Stimulated activated CD8-positive, alpha-beta memory T cell treated with anti-CD3 and anti-CD28 coated beads, Interleukin-4, amount 100 ng/mL, for 4 hours (primary cell): Measurements from ENCODE around the gene TNS3.

Experiments
- DNase-seq, 2 donors: peaks; one replicate each; pipeline ENCODE4 v3.0.0-alpha.2; 2020; ENCODE audit warnings: low read depth in 2 of 2, low spot score in 1 of 2

The TNS3 gene

GRCh38 chr7:47508389-47509380, 73.2 kb downstream of the TNS3 start:
- no peak for DNase-seq

GRCh38 chr7:47507522-47507921, 74.4 kb downstream of the TNS3 start:
- no peak for DNase-seq

DNA sequence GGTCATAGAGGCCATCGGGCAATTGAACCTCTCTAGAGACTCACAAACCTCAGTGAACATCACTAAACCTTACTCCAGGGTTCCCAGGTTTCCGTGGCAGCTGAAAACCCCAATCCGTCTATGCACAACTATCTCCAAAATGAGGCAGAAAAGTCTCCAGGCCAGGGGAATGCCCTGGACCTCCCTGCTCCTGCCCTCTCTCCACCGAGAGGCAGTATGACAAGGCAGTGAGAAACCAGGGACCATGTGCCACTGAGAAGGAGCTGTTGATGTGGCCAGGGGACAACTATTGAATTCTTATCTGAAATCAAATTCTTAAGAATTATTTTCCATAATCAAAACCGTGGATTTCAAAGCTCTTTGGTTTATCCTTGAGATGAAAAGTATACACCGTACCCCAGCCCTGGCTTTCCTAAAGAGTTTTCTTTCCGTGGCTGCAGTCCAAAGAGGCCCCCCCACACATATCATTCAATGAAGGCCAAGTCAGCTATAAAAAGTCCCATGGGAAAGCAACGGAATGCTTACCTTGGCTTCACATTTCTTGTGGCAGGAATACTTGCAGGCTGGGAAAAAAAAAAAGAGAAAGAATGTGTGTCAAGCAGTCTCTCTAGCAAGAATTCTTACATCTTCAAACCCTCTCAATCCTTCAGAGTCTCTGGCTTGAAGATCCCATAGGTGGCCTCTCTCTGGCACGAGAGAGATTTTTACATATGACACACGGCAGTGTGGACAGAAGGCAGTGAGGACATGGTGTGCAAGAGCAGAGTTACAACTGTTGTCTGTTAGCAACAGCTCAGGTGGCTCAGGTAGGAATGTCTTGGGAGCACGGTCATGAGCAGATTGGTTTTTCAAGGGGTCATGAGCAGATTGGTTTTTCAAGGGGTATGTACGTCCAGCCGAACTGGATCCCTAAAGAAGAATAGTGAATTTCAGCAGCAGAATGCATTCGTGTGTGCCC, 75.2 kb downstream of the TNS3 start:
- DNase-seq: no peak

DNA sequence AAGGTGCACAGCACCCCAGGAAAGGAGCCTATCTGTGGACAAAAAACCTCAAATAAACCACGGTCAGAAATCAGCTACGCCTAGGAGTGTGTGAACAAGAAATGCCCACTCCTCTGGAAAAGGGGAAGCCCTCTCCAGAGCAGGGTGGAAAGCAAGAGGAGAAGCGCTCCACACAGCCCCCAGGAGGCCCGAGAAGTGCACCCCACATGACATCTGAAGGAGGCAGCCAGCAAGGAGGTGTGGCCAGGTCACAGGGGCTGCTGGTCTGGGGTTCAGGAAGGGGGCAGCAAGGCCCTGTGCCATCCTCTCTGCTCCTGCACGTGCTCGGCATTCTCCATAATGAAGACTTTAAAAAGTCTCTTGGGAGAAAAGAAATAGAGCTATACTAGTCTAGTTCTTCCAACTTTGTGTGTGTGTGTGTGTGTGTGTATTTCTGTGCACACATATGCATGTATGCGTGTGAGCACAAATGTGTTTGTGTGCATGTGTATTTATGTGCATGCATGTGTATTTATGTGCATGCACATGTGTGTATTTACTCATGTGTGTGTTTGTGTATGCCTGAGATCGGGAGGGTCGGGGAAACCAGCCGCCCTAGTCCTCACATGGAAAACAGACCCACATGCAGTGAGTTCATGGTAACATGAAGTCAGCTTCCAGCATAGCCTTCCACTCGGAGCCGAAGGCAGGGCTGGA, 76.5 kb downstream of the TNS3 start:
- no peak for DNase-seq

DNA sequence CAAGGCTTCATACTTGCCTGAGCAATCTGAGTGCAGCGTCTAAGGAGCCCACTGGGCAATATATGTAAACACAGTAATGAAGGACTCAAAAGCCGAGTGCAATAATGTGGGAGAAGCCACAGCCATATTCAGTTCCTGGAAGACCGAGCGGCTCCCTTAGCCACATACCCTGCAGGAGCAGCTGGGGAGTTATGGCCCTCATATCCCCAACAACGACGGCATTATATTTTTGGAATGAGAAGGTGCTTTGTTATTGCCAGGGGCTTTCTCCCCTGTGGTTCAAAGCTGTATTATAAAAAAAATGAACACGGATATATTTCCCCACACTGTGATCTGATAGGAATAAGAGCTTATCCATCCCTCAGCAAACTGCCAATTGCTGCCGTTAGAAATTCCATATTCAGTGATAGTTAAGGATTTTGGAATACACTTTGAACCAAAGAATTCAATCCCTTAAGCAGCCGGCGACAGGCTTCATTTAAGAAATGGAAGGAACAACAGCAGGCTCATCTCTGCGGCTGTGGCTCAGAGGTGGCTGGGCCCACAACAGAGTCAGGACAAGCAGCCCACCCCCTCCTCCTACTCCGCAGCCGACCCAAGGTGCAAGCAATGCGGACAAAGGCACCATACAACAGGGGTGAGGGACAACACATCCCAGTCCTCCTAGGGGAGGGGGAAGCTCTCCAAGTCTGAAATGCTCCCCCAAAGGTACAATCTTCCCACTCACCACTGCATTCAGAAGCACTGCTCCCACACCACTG, 77.2 kb downstream of the TNS3 start:
- no peak for DNase-seq

DNA sequence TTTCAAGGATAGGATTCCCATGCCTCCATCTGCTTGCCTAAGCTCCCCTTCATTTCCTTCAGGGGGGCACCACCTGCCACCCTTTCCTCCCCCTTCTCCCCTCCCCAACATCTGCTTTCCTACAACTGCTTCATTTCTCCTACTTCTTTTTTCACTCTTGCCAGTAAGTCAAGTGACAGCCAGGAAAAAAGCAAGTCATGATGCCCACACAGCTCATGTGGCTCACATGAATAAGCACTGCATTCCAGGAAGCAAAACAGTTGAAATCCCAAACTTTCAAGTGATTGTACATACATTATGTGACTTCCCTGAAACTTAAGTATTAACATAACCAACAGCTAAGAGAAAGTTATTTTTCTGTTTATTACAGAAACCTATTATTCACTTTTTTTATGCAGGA, 78.6 kb downstream of the TNS3 start:
- DNase-seq: no peak

DNA sequence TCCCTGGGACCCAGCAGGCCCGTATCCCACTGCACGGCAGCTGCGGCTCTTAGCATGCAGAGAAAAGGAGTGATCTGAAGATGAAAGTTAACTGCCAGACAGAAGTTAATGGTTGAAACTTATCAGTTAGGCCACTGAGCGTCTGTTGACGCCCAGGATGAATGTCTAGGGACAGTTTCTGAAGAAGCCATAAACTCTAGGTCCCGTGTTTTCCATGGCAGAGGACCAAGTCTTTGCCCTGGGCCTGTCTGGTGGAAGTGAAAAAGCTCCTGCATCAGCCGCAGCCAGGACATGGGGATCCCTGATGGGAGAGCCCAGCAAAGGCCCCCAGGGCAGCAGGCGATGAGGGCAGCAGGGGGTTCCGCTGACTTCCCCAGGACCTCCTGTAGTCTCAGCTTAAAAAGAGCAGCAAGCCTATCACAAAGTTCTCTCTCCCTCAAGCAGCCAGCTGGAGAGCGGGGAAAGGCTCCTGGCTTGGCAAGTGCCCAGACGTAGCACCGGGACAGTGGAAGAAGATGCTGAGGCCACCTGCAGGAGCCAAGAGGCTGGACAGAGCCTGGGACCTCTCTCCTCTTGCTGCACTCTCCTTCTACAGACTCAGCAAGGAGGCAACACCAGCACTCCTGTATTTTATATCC, 79.6 kb downstream of the TNS3 start:
- DNase-seq: no peak

GRCh38 chr7:47501406-47501805, 80.5 kb downstream of the TNS3 start:
- DNase-seq: no peak

GRCh38 chr7:47500103-47500563, 81.8 kb downstream of the TNS3 start:
- no peak for DNase-seq

GRCh38 chr7:47498229-47499056, 83.5 kb downstream of the TNS3 start:
- no peak for DNase-seq

DNA sequence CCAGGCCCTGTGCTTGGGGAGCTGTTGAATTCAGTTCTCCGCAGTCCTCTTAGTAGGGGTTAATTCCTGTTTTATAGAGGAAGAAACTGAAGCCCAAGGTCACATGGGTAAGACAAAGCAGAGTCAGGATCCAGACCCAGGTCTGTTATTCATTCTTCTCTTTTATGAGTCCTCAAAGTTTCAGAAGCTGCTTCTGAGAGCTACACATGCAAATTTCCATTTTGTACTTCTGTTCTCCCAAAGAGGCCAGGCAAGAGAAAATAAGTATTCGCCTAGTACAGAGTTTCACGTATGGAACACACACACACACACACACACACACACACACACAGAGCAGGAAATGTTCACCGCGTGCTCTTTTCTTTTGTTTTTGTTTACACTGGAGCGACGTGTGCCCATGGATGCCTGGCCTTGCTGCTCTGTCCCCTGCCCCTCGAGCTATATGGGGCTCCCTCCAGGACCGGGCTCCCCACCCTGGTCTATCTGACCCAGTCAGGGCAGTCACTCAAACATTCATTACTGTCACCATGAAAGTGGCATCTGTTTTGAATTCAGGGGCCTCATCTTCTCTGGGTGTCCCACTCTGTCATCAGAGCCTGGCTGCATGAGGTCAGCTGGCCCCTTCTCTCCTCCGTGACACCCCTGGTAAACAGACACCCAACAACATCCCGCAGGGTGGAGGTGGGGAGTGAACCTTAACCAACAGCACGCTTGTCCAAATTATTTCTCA, 84.4 kb downstream of the TNS3 start:
- no peak for DNase-seq

DNA sequence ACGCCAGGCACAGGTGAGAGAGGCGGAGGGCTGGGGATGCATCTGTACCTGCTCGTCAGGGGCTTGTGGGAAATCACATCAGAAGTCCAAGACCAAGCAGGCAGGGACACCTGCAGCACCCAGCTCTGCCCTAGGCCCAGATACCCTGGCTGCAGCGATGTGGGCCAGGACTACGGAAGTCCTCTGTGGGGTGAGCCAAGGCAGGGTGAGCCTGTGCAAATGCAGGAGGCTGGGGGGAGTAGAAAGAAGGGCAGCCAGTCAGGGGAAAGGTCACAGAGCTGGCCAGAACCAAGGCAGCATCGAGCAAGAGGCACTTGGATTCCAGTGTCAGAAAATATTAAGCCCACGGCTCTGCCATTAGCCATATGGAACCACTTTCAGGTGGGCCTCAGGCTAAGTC, 85.2 kb downstream of the TNS3 start:
- no peak for DNase-seq

DNA sequence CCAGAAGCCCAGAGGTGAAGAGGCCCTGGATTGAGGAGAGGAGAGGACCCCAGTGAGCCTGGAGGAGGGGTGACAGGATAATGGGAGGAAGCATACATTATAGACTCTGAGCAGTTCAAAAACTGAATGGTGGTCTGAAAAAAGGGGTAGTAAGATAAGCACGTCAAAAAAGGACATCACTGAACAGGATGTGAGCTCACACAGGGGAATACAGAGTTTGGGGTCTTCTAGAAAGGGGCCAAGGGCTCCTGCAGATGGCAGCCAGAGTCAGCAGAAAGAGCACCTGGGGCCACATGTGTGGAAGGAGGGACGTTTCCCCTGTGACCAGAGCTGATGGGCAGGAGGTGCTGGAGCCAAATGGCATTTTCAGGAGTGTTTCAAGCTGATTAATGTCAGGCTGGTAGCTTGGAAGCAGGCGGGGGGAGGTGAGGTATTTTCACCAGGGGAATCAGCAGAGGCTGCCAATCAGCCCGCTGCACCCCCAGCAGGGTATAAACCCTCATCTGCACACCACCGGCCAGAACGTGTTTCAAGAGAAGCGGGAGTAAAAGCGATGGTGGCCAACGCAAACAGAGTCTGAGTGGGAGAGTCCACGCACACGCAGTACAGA, 85.8 kb downstream of the TNS3 start:
- DNase-seq: no peak

DNA sequence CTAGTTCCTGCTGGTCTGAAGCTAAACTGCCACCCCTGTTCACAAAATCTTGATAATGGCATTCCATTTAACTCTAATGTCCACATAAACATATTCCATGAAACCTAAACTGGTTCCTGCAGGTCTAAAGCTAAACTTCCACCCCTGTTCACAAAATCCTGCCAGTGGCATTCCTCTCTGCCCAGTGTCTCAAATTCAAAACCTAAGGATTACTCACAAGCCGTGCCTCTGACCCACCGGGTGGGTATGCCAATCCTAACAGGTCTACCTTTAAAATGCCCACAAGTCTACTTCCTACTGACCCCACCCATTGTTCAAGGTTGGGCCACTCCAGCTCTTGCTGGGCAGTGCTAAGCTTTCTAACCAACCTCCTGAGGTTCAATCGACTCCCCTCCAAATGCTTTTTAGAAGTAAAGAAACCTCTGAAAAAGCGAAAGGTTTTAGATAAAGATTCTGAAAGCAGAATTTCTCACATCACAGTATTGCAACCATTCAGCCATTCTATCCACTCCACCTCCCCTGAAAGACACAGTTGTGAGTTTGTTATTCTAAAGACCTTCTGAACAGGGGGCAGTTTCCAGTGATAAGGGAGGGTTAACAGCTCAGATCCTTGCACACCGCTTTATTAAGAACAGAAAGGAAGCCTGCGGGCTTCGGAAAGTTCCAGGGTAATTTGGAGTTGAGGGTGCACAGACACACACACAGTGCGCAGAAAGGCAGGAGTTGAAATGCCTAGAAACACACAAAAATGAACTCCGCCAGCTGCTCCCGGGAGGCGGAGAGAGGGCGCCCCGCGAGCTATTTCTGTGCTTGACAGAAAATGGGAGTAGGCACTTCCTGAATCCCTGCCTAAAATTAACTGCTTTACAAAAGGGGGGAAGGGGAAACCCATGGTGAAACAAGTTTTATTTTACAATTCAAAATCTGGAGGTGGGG, 87.7 kb downstream of the TNS3 start:
- no peak for DNase-seq

DNA sequence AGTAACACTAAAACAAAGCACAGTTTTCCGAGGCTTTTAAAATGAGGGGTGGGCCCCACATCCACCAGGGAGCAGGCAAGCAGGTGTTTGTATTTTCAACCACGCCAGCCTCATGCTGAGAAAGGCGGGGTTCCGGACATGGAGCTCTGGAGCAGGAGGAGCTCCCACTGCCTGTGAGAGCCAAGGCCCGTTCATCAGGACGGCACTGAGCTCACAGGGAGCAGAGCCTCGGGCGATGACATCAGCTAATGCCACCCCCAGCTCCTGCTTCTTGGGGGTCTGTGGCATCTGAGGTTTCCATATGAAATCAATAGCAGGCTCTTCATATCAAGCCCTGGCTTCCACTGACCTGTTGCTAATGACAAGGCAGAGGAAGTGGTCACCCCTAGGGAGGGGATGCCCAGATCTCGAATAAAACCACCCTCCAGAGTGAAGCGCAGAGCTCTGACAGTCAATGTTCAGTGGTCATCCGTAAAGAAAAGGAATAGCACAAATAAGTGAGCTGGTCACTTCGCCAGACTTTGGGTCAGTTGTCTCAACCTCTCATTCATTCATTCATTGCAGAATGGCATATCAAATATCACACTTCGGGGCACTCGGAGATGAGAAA, 89.1 kb downstream of the TNS3 start:
- DNase-seq: no peak

DNA sequence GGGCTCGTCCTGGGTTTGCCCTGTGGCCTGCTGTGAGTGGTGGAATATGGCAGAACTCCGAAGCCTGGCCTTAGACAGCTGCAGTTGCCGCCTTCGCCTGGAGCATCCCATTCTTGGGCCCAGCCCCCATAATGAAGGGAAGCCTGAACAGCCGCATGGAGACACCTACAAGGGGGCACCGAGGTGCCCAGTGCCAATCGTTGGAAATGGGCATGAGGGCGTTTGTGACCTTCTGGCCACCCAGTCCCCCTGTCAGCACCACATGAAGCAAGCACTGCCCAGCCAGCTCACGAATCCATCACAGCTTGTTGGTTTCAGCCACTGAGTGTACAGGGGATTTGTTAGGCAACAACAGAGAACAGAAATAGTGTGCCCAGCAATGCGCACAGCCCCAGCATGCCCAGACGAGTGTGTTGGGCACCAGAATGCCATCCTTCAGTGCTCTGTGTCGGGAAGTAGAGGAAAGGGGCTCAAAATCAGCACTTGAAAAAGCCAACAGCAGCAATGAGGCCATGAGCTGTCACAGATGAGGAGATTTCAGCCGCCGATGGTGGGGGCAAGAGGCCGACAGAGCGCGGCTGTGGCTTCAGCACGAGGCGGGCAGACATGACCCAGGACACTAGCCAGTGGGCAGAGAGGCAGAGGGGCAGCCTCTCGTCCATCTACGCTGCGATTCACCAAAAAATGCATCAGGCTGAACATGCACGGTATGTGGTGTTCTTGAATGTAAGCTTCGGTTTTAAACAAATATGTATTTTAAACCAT, 91.2 kb downstream of the TNS3 start:
- DNase-seq: no peak
